Panc1 (cell line): ENCODE measurements around the gene POLD2.

Source experiments
- CTCF ChIP-seq: fragments of 450-650 bp; IDR thresholded peaks from 2 replicates; pipeline ENCODE4 v1.5.1; 2017; ENCODE audit warnings: mild to moderate bottlenecking
- POLR2AphosphoS5 ChIP-seq: IDR thresholded peaks from 2 replicates; pipeline ENCODE4 v1.6.1; 2012; ENCODE audit warnings: mild to moderate bottlenecking, low read depth, low read length, moderate library complexity
- TF ChIP-seq, protein P1 (sequence below), 2 experiments: IDR thresholded peaks; 2 replicates each; pipeline ENCODE4 v1.6.1; 2011 to 2012; ENCODE audit warnings: low read depth in 2 of 2, control low read depth in 1 of 2, low read length in 1 of 2, mild to moderate bottlenecking in 1 of 2, moderate library complexity in 1 of 2; ENCODE audit not compliant: insufficient read depth in 1 of 2

GRCh38 chr7:44116789-44117666, 6.3 kb downstream of the POLD2 start:
- no peak for TF ChIP-seq CTCF
- TF ChIP-seq, protein P1, sequence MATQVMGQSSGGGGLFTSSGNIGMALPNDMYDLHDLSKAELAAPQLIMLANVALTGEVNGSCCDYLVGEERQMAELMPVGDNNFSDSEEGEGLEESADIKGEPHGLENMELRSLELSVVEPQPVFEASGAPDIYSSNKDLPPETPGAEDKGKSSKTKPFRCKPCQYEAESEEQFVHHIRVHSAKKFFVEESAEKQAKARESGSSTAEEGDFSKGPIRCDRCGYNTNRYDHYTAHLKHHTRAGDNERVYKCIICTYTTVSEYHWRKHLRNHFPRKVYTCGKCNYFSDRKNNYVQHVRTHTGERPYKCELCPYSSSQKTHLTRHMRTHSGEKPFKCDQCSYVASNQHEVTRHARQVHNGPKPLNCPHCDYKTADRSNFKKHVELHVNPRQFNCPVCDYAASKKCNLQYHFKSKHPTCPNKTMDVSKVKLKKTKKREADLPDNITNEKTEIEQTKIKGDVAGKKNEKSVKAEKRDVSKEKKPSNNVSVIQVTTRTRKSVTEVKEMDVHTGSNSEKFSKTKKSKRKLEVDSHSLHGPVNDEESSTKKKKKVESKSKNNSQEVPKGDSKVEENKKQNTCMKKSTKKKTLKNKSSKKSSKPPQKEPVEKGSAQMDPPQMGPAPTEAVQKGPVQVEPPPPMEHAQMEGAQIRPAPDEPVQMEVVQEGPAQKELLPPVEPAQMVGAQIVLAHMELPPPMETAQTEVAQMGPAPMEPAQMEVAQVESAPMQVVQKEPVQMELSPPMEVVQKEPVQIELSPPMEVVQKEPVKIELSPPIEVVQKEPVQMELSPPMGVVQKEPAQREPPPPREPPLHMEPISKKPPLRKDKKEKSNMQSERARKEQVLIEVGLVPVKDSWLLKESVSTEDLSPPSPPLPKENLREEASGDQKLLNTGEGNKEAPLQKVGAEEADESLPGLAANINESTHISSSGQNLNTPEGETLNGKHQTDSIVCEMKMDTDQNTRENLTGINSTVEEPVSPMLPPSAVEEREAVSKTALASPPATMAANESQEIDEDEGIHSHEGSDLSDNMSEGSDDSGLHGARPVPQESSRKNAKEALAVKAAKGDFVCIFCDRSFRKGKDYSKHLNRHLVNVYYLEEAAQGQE (IDR thresholded peaks at IDR 0.05; ENCODE audit: insufficient read depth in 1 of 2, low read depth in 2 of 2, low read length in 1 of 2): no peak
- TF ChIP-seq POLR2AphosphoS5: no peak
